HCT116 (cell line): ENCODE measurements around the gene EYA2. TPM values are rescaled to one million over a fixed set of nuclear protein-coding genes. Genes with fewer than 3 reads are reported as not detected.

Experiments used
- ATAC-seq: fragments of 200-7000 bp; cut with Tn5 transposase; 2 replicates; pipeline ENCODE4 v1.9.1; 2020; ENCODE audit warnings: mild to moderate bottlenecking, moderate library complexity
- BruUV-seq: library from RNA; stranded (reverse); fragments of 400-500 nt; replicated peaks from 2 replicates; lab custom pipeline; 2021; lab: Mats Ljungman, UMichigan
- CTCF ChIA-PET: fragments of 300-600 bp; sonication (Branson Sonifier 250); formaldehyde crosslinking; loops from one replicate; lab custom pipeline; 2021; ENCODE audit warnings: antibody characterized with exemption; lab: Charles Lee
- POLR2A ChIA-PET: fragments of 300-600, 350-600 bp; sonication (Branson Sonifier 250); formaldehyde crosslinking; loops from one replicate; lab custom pipeline; 2021; ENCODE audit warnings: antibody characterized with exemption; lab: Charles Lee
- RAD21 ChIA-PET, 2 experiments: fragments of 300-600 bp; sonication (Branson Sonifier 250); formaldehyde crosslinking; loops; one replicate each; lab custom pipeline; 2023; ENCODE audit warnings: low total read pairs in 2 of 2; ENCODE audit not compliant: uncharacterized antibody in 2 of 2, unreplicated experiment in 2 of 2, low non-redundant PET in 1 of 2; lab: Charles Lee
- DNase-seq: peaks from one replicate; pipeline ENCODE4 v3.0.0-alpha.2; 2010; ENCODE audit warnings: low read depth, low spot score
- H2AFZ ChIP-seq: fragments of 200-600 bp; shearing (Covaris generic), sonication (generic); 2 replicates; pipeline ENCODE4 v1.6.1; 2017; ENCODE audit warnings: low read depth, mixed run types, mixed read lengths, antibody characterized with exemption, low read length; ENCODE audit not compliant: poor library complexity, severe bottlenecking
- H3K27ac ChIP-seq: 2 replicates; pipeline ENCODE4 v1.5.1; 2012; ENCODE audit warnings: low read depth, low read length
- H3K27me3 ChIP-seq: fragments of 200-600 bp; sonication (generic); 2 replicates; pipeline ENCODE4 v1.6.1; 2016; ENCODE audit warnings: mixed run types, low read length, mixed read lengths; ENCODE audit not compliant: insufficient read depth
- H3K36me3 ChIP-seq, 2 experiments: fragments of 200-500 bp in 1 of 2; fragments of 200-600 bp in 1 of 2; sonication (Bioruptor generic) in 1 of 2; sonication (generic) in 1 of 2; 2 replicates each; pipeline versions ENCODE4 v1.5.1 to v1.6.1; 2014 to 2016; ENCODE audit warnings: low read length in 2 of 2, inconsistent platforms in 1 of 2, mixed read lengths in 1 of 2, mixed run types in 1 of 2; ENCODE audit not compliant: insufficient read depth in 2 of 2, control insufficient read depth in 1 of 2
- H3K4me1 ChIP-seq, 2 experiments: fragments of 200-600 bp in 1 of 2; sonication (generic) in 1 of 2; 2 replicates each; pipeline versions ENCODE4 v1.5.1 to v1.6.1; 2012 to 2017; ENCODE audit warnings: low read length in 2 of 2, inconsistent platforms in 1 of 2, mild to moderate bottlenecking in 1 of 2, mixed read lengths in 1 of 2, mixed run types in 1 of 2, moderate library complexity in 1 of 2; ENCODE audit not compliant: insufficient read depth in 2 of 2, control insufficient read depth in 1 of 2
- H3K4me2 ChIP-seq: fragments of 200-600 bp; sonication (generic); 2 replicates; pipeline ENCODE4 v1.6.1; 2017; ENCODE audit warnings: mixed run types, low read length, mixed read lengths
- H3K4me3 ChIP-seq, 2 experiments: fragments of 200-600 bp in 1 of 2; sonication (generic) in 1 of 2; replicated peaks in 1 of 2; 2 replicates each; pipeline ENCODE4 v1.5.1; 2011 to 2016; ENCODE audit warnings: low read length in 2 of 2, control low read depth in 1 of 2, low read depth in 1 of 2, mild to moderate bottlenecking in 1 of 2, mixed read lengths in 1 of 2, mixed run types in 1 of 2
- H3K79me2 ChIP-seq: fragments of 200-600 bp; sonication (generic); 2 replicates; pipeline ENCODE4 v1.6.1; 2017; ENCODE audit warnings: mild to moderate bottlenecking, mixed run types, low read length, moderate library complexity, mixed read lengths; ENCODE audit not compliant: insufficient read depth
- H3K9ac ChIP-seq: fragments of 200-600 bp; sonication (generic); 2 replicates; pipeline ENCODE4 v1.6.1; 2016; ENCODE audit warnings: low read length, mixed read lengths
- H3K9me2 ChIP-seq: fragments of 200-600 bp; sonication (generic), shearing (Covaris generic); 2 replicates; pipeline ENCODE4 v1.6.1; 2017; ENCODE audit warnings: mixed run types, mild to moderate bottlenecking, moderate library complexity; ENCODE audit not compliant: insufficient read depth
- H3K9me3 ChIP-seq, 2 experiments: fragments of 200-500 bp in 1 of 2; fragments of 200-600 bp in 1 of 2; sonication (Bioruptor generic) in 1 of 2; sonication (generic) in 1 of 2; 2 replicates each; pipeline ENCODE4 v1.6.1; 2014 to 2017; ENCODE audit warnings: low read length in 2 of 2, mixed read lengths in 2 of 2, inconsistent platforms in 1 of 2, low read depth in 1 of 2, mild to moderate bottlenecking in 1 of 2, mixed run types in 1 of 2, moderate library complexity in 1 of 2; ENCODE audit not compliant: control insufficient read depth in 1 of 2, insufficient read depth in 1 of 2
- H4K20me1 ChIP-seq: fragments of 200-600 bp; sonication (generic), shearing (Covaris generic); 2 replicates; pipeline ENCODE4 v1.6.1; 2017; ENCODE audit warnings: mixed run types, mild to moderate bottlenecking, moderate library complexity; ENCODE audit not compliant: insufficient read depth
- CBX3 ChIP-seq: IDR thresholded peaks from 2 replicates; pipeline ENCODE4 v1.6.1; 2012; ENCODE audit warnings: low read depth
- EGR1 ChIP-seq: IDR thresholded peaks from 2 replicates; pipeline ENCODE4 v1.6.1; 2012; ENCODE audit warnings: low read depth
- ELF1 ChIP-seq: IDR thresholded peaks from 2 replicates; pipeline ENCODE4 v1.6.1; 2012; ENCODE audit warnings: low read depth, borderline replicate concordance
- JUND ChIP-seq: IDR thresholded peaks from 2 replicates; pipeline ENCODE4 v1.6.1; 2012
- SIN3A ChIP-seq: IDR thresholded peaks from 2 replicates; pipeline ENCODE4 v1.6.1; 2012; ENCODE audit warnings: low read depth
- YY1 ChIP-seq: IDR thresholded peaks from 2 replicates; pipeline ENCODE4 v1.6.1; 2011; ENCODE audit warnings: low read length, low read depth, moderate library complexity, mild to moderate bottlenecking; ENCODE audit not compliant: insufficient replicate concordance; ENCODE audit errors: extremely low read depth
- ZFX ChIP-seq: fragments of 450-650 bp; IDR thresholded peaks from 2 replicates; pipeline ENCODE4 v1.6.1; 2017
- ZNF274 ChIP-seq: fragments of 200-500 bp; sonication (Bioruptor generic); IDR thresholded peaks from 2 replicates; pipeline ENCODE4 v1.6.1; 2014; ENCODE audit warnings: mild to moderate bottlenecking, low read depth, low read length, inconsistent platforms
- intact Hi-C: fragments of 100-400 bp; cut with micrococcal nuclease; formaldehyde crosslinking; loops from 2 replicates; pipeline ENCODE4 v1.10.0; 2022
- total RNA-seq: library from RNA; stranded (reverse); gene quantifications from one replicate; pipeline ENCODE4 v1.2.1, GENCODE V29; 2021; ENCODE audit not compliant: unreplicated experiment
- TF ChIP-seq, protein P1 (sequence below), 3 experiments: fragments of 200-600 bp in 1 of 3; sonication (generic) in 1 of 3; IDR thresholded peaks in 2 of 3; conservative IDR thresholded peaks in 1 of 3; 2 replicates each; pipeline ENCODE4 v1.5.1; 2012 to 2017; ENCODE audit warnings: low read depth in 2 of 3, low read length in 2 of 3, antibody characterized with exemption in 1 of 3, borderline replicate concordance in 1 of 3, control low read depth in 1 of 3, mild to moderate bottlenecking in 1 of 3, mixed read lengths in 1 of 3, mixed run types in 1 of 3, moderate library complexity in 1 of 3; ENCODE audit not compliant: insufficient read depth in 1 of 3
- TF ChIP-seq, protein P2 (sequence below): IDR thresholded peaks from 2 replicates; pipeline ENCODE4 v1.6.1; 2012

EYA2 gene
- total RNA-seq, 1 experiment from 2014 or later: not detected

DNA sequence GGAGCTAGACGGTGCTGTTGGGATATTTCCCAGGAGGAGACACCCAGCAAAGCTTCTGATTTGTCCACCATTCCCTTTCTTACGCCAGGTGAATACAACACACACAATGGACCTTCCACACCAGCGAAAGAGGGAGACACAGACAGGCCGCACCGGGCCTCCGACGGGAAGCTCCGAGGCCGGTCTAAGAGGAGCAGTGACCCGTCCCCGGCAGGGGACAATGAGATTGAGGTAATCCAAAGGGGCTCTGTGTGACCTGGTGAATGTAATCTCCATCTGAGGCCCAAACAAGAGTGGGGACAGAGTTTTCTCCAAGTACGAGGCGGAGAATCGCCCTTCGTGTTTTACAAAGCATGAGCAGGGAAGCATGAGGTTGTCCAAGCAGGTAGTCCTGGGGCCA, 194.5 kb downstream of the EYA2 start:
- Histone ChIP-seq H3K4me2 (no peak overlapping the region), H3K9me3 (no peaks in the 10 kb centered on the region), H2AFZ (no peak overlapping the region), H3K4me3 (no peak overlapping the region), H3K27ac (no peak overlapping the region), H3K79me2 (no peaks in the 10 kb centered on the region), H3K4me1 (no peaks in the 10 kb centered on the region; a peak in 1 of 4 replicates), H4K20me1 (no peaks in the 10 kb centered on the region), H3K9ac (no peak overlapping the region), H3K9me2 (no peaks in the 10 kb centered on the region), H3K27me3 (no peaks in the 10 kb centered on the region), H3K36me3 (no peaks in the 10 kb centered on the region)
- BruUV-seq: no TSS peak
- RAD21 ChIA-PET: no interaction called here
- ATAC-seq (no peak), DNase-seq (no peak)
- CTCF ChIA-PET: no interaction called here
- no peak for TF ChIP-seq YY1
- TF ChIP-seq, protein P1, sequence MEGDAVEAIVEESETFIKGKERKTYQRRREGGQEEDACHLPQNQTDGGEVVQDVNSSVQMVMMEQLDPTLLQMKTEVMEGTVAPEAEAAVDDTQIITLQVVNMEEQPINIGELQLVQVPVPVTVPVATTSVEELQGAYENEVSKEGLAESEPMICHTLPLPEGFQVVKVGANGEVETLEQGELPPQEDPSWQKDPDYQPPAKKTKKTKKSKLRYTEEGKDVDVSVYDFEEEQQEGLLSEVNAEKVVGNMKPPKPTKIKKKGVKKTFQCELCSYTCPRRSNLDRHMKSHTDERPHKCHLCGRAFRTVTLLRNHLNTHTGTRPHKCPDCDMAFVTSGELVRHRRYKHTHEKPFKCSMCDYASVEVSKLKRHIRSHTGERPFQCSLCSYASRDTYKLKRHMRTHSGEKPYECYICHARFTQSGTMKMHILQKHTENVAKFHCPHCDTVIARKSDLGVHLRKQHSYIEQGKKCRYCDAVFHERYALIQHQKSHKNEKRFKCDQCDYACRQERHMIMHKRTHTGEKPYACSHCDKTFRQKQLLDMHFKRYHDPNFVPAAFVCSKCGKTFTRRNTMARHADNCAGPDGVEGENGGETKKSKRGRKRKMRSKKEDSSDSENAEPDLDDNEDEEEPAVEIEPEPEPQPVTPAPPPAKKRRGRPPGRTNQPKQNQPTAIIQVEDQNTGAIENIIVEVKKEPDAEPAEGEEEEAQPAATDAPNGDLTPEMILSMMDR (IDR thresholded peaks at IDR 0.05 in 2 of 3, conservative IDR thresholded peaks at IDR 0.05 in 1 of 3; ENCODE audit: borderline replicate concordance in 1 of 3, insufficient read depth in 1 of 3, low read depth in 2 of 3, low read length in 2 of 3): no peak
- TF ChIP-seq SIN3A: no peak
- TF ChIP-seq ZFX: no peak
- TF ChIP-seq ELF1: no peak
- TF ChIP-seq CBX3: no peak
- TF ChIP-seq, protein P2, sequence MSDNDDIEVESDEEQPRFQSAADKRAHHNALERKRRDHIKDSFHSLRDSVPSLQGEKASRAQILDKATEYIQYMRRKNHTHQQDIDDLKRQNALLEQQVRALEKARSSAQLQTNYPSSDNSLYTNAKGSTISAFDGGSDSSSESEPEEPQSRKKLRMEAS: no peak
- no peak for TF ChIP-seq EGR1
- no peak for TF ChIP-seq JUND
- no peak for TF ChIP-seq ZNF274
- POLR2A ChIA-PET: no interaction called here
- intact Hi-C loops: no loop called here
